T follicular helper cell (primary cell): ENCODE data around the gene GPR37L1.
"Not testable (repeated sequence)": the region's sequence is repeated elsewhere in the genome, so short reads cannot be mapped to it uniquely, and the experiment has no call there.

Source experiments
- DNase-seq: peaks from one replicate; pipeline ENCODE4 v3.0.0-alpha.2; 2020; ENCODE audit warnings: low read depth

Gene GPR37L1

DNA sequence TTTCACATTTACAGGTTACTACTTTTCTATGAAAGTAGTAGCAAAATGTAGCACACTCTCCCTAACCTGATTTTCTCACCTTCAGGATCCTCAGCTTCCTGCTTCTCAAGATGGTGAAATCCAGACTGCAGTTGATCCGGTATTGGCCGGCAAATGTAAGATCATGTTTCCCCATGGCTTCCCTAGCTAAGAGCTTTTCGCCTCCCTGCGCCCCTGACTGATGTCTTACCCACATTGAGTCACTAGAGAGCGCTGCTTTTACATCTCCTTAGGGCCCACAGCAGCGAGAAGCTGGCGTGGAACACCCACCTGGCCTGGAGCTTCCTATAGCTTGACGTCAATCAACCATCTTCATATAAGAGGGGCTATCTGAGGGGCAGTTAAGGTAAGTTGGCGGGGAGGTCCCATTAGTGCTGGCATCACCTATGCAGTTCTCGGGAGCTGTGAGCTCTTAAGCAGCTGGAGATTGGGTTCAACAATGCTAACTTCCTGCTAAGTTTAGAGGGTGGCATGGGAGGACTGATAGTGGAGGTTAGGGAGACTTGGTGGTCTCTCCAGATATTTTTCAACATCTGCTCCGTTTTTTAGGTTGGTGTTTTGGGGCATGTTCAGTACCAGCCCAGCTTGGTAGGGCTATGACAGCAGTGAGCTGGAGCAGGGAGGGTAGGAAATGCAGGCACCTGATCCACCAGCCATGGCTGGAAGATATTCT lies 32.2 kb downstream of the GPR37L1 start:
- DNase-seq = peak; percentile 39

DNA sequence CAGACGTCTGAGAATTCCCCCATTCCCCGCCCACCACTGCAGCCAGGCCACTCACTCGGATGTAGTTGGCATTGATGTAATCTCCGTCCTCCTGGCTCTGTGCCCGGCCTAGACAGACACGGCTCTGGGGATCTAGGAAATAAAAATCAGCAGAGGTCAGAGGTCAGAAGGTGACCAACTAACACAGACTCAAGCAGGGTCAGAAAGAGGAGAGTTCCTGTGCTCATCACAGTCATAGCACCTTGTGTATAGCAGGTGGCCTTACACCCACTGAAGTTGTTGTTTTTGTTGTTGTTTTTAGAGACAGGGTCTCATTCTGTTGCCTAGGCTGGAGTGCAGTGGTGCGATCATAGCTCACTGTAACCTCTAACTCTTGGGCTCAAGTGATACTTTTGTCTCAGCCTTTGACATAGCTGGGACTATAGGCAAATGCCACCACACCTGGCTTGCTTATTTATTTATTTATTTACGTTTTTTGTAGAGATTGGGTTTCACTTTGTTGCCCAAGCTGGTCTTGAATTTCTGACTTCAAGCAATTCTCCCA lies 32.8 kb downstream of the GPR37L1 start:
- no peak for DNase-seq

DNA sequence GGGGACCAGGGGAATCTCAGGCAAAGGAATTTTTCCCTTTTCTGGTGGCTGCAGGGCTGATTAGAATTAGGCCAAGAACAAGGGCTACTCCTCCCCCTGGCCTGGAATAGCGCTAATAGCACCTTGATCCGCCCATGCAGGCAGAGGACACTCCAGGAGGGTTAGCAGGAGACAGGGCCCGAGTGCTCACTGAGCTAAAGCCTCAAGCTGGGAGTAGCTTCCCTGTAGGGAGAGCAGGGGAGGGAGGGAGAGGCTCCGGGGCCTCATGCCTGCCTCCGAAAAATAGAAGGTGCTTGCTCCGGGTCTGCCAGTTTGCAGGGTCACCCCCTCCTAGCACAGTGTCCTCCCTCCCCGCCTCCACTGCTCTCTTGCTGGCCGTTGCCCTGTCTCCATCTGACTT lies 33.9 kb downstream of the GPR37L1 start:
- no peak for DNase-seq

- no peak for DNase-seq
Measured at GRCh38 chr1:202157945-202158344, 35.2 kb downstream of the GPR37L1 start.

DNA sequence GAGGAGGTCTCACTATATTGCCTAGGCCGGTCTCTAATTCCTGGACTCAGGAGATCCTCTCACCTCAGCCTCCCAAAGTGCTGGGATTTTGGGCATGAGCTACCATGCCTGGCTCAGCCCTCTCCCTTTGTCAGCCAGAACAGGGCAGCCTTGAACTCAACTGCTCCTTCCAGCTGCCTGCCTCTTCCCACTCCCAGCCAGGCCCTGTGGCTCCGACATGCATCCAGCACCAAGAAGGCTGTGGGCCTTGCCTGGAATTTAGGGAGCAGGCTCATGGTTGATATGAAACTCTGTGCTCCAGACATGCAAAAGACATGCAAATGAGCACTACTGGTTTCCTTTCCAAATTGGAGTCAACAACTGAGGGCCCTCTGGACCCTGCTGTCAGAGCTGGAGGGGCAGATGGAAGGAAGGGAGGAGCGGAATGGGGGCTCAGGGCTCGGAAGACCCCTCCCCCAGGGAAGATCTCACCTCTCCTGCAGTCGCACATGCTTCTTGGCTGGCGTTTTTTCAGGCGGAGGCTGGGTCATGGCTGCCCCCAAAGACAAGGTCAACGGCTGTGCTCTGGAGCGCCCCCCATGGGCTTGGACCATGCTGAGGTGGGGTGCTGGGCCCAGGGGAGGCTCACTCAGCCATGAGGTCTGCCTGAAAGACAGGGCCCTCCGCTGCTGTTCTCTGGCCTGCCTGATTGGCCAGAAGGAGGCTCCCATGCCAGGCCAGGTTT lies 36.3 kb downstream of the GPR37L1 start:
- DNase-seq = no peak

GRCh38 chr1:202159534-202160371 lies 37.0 kb downstream of the GPR37L1 start:
- DNase-seq = no peak

DNA sequence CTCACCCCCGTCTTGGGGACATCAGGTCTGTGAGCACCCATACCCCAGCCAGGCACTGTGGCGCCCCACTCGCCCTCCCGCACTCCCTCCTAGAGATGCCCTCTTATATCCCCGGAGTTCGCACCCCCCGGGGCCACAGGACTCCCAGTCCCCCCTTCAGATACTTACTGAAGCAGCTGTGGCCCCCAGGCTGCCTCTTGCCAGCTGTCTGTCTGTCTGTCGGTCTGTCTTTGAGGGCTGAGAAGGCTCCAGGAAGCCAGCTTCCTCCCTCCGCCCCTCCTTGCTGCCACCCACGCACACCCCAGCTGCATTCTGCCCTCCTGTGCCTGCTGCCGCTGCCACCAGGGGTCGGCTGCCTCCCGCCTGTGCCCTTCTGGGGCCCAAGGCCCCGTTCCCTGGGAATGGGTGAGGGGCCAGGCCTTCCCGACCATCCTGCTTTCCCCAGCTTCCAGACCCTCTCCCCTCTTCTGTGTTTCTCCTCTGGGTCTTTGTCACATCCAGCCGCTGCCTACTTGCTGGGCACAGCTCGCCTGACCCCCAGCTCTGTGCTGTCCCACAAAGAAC lies 37.7 kb downstream of the GPR37L1 start, which contains the start of gene PTPN7:
Gene PTPN7, minus strand, starts transcription at position 226 of the 564 bp plus-strand sequence. CDS start 1,200 bp downstream, outside the sequence.
- peak; percentile 64 for DNase-seq

- DNase-seq = no peak
Measured at GRCh38 chr1:202161151-202162046, 38.7 kb downstream of the GPR37L1 start.

- no peak for DNase-seq
Measured at GRCh38 chr1:202162047-202162417, 39.3 kb downstream of the GPR37L1 start.

DNA sequence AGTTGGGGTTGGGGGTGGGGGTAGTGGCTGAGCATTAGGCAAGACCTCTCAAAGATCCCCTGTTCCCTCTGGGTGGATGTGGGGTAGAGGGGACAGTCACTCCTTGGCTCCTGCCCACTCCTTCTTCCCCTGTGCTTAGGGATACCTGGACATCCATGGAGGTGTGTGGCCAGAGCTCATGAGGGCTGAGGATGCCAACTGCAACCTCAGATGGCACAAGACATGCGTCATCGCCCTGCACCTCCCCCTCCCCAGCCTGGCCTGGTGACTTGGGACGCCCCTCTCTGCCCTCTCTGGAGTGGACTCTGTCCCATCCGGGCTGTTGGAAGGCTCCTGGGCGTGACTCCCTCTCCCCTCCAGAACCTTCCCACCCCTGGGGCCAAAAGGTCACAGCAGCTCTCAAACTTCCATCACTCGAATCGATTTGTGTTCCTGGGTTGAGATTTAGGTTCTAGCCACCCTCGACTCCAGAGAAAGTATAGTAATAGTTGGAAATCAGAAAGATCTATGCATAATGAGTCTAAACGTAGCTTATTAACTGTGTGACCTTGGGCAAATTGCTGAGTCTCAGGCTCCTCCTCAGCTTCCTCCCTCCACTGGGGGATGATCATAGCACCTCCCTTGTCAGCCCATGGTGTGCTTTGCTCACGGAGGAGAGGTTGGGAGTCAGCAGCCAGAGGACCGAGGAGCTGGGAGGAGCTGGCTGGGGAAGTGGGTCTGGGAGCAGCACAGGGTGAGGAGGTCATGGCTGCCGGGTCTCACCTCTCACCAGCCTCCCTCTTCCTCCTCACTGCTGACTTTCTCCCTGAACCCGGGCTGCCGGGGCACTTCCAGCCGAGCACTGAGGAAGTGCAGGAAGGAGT lies 39.9 kb downstream of the GPR37L1 start:
- DNase-seq = no peak

DNA sequence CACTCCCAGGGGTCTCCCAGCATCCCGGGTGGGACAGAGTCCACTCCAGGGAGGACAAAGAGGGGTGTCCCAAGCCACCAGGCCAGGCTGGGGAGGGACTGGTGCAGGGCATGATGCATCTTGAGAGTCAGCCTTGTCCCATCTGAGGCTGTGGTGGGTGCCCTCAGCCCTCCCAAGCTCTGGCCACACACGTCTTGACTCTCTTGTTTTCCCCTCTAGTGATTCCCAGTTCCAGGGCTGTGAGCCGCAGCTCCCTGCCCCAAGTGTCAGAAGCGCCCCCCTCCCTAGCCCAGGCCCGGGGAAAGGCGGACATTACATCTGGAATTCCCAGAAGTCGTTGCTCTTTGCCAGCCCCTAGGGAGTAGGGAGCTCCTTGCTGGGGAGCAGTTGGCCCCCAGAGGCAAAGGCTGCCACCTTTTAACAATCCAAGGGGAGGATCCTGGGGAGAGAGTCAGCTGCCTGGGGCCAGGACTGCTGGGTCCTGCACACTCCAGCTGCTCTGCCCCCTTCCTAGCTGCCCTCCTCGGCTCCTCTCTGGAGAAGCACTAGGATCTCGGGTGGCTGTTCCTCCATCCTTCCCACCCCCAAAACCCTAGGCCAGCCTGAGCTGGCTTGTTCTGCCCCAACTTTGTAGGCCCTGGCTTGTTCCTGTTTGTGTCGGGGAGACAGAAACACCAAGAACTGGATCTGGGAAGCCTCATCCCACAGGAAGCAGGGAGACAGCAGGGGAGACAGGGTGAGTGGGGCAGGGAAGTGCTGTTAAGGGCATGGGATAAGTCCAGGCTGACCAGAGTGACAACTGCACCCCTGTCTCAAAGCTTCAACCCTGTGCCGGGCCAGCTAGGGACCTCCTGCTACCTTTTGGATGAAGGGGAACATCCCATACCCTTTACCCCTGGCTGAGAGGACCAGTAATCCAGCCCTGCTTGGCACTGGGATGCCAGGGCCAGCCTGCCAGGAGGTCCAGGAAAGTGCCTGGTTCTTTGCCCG lies 40.9 kb downstream of the GPR37L1 start:
- no peak for DNase-seq

- DNase-seq = peak; percentile 74
Measured at GRCh38 chr1:202164271-202165037, 41.7 kb downstream of the GPR37L1 start.

- DNase-seq = no peak
Measured at GRCh38 chr1:202165267-202165941, 42.7 kb downstream of the GPR37L1 start.

- DNase-seq = no peak
Measured at GRCh38 chr1:202165942-202166843, 43.5 kb downstream of the GPR37L1 start.

GRCh38 chr1:202167054-202167453 lies 44.3 kb downstream of the GPR37L1 start:
- not testable (repeated sequence) for DNase-seq
